K562 (cell line): Measurements from ENCODE around the gene RNF40. TPM values are rescaled to one million over a fixed set of nuclear protein-coding genes. Genes with fewer than 3 reads are reported as not detected.

Experiments
- CREM ChIP-seq: IDR thresholded peaks from 2 replicates; pipeline ENCODE4 v1.6.1; 2014; ENCODE audit warnings: antibody characterized with exemption, low read depth
- FOXA3 ChIP-seq, 2 experiments: fragments of 450-650 bp in 1 of 2; sonication (generic) in 1 of 2; formaldehyde crosslinking; IDR thresholded peaks in 1 of 2; conservative IDR thresholded peaks in 1 of 2; 2 replicates each; pipeline versions ENCODE4 v1.4.0 to v1.8.0; 2020 to 2022; ENCODE audit warnings: mild to moderate bottlenecking in 2 of 2, missing genetic modification reagents in 1 of 2
- MIER1 ChIP-seq: fragments of 450-650 bp; IDR thresholded peaks from 2 replicates; pipeline ENCODE4 v1.6.1; 2016; ENCODE audit warnings: antibody characterized with exemption, mild to moderate bottlenecking, low read depth
- NR2C1 ChIP-seq, 2 experiments: fragments of 450-650 bp; IDR thresholded peaks; 2 replicates each; pipeline ENCODE4 v1.6.1; 2017; ENCODE audit warnings: mild to moderate bottlenecking in 2 of 2, antibody characterized with exemption in 1 of 2, inconsistent platforms in 1 of 2, missing compliant biosample characterization in 1 of 2, missing genetic modification characterization in 1 of 2
- PHTF2 ChIP-seq: fragments of 250-450 bp; sonication (Bioruptor Pico); IDR thresholded peaks from 2 replicates; pipeline ENCODE4 v1.5.0; 2021; ENCODE audit warnings: mild to moderate bottlenecking
- SMC3 ChIP-seq: conservative IDR thresholded peaks from 2 replicates; pipeline ENCODE4 v1.6.1; 2011; ENCODE audit warnings: low read depth, low read length, improper control_type of control experiment; ENCODE audit not compliant: insufficient read depth
- polyA plus RNA-seq, 8 experiments: library from polyadenylated mRNA; depleted of rRNA in 4 of 8; stranded (reverse) in 5 of 8; unstranded in 3 of 8; fragments of >200 nt; fragmentation: Nextera tagmentation in 2 of 8; fragmentation: Illumina TruSeq in 1 of 8; extraction: Ambion mirVana in 2 of 8; extraction: Trizol in 1 of 8; gene quantifications; 2 replicates each; pipeline versions ENCODE4 v1.2.1 to v1.2.3, GENCODE V29; 2011 to 2014; ENCODE audit warnings: inconsistent platforms in 1 of 8, missing spikeins in 1 of 8
- total RNA-seq, 7 experiments: library from RNA; depleted of rRNA in 6 of 7; stranded (reverse); fragments of >200 nt in 6 of 7; fragmentation: Illumina TruSeq in 2 of 7; extraction: Trizol in 2 of 7; gene quantifications; 2 replicates each; pipeline versions ENCODE4 v1.2.1 to v1.2.3, GENCODE V29; 2011 to 2021; ENCODE audit warnings: low replicate concordance in 1 of 7
- TF ChIP-seq, protein P1 (sequence below): IDR thresholded peaks from 3 replicates; pipeline ENCODE4 v1.6.1; 2011; ENCODE audit warnings: borderline replicate concordance, mild to moderate bottlenecking, moderate library complexity; ENCODE audit not compliant: insufficient read length; ENCODE audit errors: extremely low read depth
- TF ChIP-seq, protein P2 (sequence below): fragments of 450-650 bp; IDR thresholded peaks from 2 replicates; pipeline ENCODE4 v1.6.1; 2016; ENCODE audit warnings: borderline replicate concordance
- TF ChIP-seq, protein P3 (sequence below): fragments of 250-450 bp; sonication (Bioruptor Pico); IDR thresholded peaks from 2 replicates; pipeline ENCODE4 v1.4.0; 2020; ENCODE audit warnings: mild to moderate bottlenecking, moderate library complexity
- TF ChIP-seq, protein P4 (sequence below), 3 experiments: fragments of 200-800 bp in 1 of 3; fragments of 250-450 bp in 1 of 3; fragments of 450-650 bp in 1 of 3; sonication (Bioruptor Pico) in 1 of 3; sonication (Bioruptor generic) in 1 of 3; formaldehyde crosslinking in 1 of 3; IDR thresholded peaks; 2 replicates each; pipeline versions ENCODE4 v1.6.1 to v1.8.0; 2016 to 2022; ENCODE audit warnings: mild to moderate bottlenecking in 2 of 3, missing genetic modification characterization in 2 of 3, missing compliant biosample characterization in 1 of 3, moderate library complexity in 1 of 3

RNF40 gene
- total and polyA plus RNA-seq, 9 of the 15 experiments (the other 6 are each of a cell fraction or from before 2014, with no cell fraction given), result 6.2 to 129 (median 81.5) TPM

DNA sequence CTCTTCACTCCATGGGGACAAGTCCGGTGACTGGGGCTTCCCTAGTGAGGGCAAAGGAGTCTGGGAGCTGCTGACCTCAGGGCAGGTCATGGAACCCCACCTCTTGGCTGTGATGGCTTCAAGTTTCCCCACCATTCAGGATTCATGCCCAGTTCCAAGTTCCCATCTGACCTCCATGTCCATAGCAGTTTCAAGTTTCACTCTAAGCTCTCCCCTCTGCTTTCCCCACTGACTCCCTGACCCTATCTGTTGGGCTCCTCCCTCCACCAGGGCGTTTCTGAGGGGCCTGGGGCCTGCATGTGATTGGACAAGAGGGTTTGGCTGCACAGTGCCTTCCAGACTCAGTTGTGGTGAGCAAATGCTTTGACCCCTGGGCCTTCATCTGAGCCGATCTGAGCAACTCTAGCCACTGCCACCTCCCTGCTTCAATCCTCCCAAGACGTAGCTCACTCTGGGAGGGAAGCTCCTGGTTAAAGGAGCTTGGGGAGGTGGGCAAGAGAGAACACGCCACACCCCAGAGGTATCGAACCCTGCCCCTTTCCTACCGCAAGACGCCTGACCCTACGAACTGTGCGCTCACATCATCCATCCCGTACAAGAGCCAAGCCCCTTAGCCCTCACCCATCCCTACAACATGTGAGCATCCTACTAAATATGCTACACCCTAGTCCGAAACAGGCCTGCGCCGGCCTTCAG is 16.6 kb downstream of the RNF40 start (continued):
- TF ChIP-seq, protein P1, sequence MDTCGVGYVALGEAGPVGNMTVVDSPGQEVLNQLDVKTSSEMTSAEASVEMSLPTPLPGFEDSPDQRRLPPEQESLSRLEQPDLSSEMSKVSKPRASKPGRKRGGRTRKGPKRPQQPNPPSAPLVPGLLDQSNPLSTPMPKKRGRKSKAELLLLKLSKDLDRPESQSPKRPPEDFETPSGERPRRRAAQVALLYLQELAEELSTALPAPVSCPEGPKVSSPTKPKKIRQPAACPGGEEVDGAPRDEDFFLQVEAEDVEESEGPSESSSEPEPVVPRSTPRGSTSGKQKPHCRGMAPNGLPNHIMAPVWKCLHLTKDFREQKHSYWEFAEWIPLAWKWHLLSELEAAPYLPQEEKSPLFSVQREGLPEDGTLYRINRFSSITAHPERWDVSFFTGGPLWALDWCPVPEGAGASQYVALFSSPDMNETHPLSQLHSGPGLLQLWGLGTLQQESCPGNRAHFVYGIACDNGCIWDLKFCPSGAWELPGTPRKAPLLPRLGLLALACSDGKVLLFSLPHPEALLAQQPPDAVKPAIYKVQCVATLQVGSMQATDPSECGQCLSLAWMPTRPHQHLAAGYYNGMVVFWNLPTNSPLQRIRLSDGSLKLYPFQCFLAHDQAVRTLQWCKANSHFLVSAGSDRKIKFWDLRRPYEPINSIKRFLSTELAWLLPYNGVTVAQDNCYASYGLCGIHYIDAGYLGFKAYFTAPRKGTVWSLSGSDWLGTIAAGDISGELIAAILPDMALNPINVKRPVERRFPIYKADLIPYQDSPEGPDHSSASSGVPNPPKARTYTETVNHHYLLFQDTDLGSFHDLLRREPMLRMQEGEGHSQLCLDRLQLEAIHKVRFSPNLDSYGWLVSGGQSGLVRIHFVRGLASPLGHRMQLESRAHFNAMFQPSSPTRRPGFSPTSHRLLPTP, result no peak
- TF ChIP-seq, protein P2, sequence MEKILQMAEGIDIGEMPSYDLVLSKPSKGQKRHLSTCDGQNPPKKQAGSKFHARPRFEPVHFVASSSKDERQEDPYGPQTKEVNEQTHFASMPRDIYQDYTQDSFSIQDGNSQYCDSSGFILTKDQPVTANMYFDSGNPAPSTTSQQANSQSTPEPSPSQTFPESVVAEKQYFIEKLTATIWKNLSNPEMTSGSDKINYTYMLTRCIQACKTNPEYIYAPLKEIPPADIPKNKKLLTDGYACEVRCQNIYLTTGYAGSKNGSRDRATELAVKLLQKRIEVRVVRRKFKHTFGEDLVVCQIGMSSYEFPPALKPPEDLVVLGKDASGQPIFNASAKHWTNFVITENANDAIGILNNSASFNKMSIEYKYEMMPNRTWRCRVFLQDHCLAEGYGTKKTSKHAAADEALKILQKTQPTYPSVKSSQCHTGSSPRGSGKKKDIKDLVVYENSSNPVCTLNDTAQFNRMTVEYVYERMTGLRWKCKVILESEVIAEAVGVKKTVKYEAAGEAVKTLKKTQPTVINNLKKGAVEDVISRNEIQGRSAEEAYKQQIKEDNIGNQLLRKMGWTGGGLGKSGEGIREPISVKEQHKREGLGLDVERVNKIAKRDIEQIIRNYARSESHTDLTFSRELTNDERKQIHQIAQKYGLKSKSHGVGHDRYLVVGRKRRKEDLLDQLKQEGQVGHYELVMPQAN, result no peak
- TF ChIP-seq SMC3 (0 out of 2 replicates have a peak, but pooled peaks have one; percentile 9), PHTF2 (CRISPR knock-in tag) (no peak), MIER1 (peak; percentile 99), NR2C1 (IDR thresholded peaks at IDR 0.05) (peak; percentile 74), NR2C1 (tag; IDR thresholded peaks at IDR 0.05) (peak; percentile 78), FOXA3 (CRISPR knock-in tag; conservative IDR thresholded peaks at IDR 0.05 in 1 of 2, IDR thresholded peaks at IDR 0.05 in 1 of 2) (peak in 1 of 2 experiments; percentile 25; a peak in 1 of 4 replicates), CREM (no peak)
- TF ChIP-seq, protein P3, sequence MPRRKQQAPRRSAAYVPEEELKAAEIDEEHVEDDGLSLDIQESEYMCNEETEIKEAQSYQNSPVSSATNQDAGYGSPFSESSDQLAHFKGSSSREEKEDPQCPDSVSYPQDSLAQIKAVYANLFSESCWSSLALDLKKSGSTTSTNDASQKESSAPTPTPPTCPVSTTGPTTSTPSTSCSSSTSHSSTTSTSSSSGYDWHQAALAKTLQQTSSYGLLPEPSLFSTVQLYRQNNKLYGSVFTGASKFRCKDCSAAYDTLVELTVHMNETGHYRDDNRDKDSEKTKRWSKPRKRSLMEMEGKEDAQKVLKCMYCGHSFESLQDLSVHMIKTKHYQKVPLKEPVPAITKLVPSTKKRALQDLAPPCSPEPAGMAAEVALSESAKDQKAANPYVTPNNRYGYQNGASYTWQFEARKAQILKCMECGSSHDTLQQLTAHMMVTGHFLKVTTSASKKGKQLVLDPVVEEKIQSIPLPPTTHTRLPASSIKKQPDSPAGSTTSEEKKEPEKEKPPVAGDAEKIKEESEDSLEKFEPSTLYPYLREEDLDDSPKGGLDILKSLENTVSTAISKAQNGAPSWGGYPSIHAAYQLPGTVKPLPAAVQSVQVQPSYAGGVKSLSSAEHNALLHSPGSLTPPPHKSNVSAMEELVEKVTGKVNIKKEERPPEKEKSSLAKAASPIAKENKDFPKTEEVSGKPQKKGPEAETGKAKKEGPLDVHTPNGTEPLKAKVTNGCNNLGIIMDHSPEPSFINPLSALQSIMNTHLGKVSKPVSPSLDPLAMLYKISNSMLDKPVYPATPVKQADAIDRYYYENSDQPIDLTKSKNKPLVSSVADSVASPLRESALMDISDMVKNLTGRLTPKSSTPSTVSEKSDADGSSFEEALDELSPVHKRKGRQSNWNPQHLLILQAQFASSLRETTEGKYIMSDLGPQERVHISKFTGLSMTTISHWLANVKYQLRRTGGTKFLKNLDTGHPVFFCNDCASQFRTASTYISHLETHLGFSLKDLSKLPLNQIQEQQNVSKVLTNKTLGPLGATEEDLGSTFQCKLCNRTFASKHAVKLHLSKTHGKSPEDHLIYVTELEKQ (CRISPR knock-in tag), result no peak
- TF ChIP-seq, protein P4, sequence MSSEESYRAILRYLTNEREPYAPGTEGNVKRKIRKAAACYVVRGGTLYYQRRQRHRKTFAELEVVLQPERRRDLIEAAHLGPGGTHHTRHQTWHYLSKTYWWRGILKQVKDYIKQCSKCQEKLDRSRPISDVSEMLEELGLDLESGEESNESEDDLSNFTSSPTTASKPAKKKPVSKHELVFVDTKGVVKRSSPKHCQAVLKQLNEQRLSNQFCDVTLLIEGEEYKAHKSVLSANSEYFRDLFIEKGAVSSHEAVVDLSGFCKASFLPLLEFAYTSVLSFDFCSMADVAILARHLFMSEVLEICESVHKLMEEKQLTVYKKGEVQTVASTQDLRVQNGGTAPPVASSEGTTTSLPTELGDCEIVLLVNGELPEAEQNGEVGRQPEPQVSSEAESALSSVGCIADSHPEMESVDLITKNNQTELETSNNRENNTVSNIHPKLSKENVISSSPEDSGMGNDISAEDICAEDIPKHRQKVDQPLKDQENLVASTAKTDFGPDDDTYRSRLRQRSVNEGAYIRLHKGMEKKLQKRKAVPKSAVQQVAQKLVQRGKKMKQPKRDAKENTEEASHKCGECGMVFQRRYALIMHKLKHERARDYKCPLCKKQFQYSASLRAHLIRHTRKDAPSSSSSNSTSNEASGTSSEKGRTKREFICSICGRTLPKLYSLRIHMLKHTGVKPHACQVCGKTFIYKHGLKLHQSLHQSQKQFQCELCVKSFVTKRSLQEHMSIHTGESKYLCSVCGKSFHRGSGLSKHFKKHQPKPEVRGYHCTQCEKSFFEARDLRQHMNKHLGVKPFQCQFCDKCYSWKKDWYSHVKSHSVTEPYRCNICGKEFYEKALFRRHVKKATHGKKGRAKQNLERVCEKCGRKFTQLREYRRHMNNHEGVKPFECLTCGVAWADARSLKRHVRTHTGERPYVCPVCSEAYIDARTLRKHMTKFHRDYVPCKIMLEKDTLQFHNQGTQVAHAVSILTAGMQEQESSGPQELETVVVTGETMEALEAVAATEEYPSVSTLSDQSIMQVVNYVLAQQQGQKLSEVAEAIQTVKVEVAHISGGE (CRISPR knock-in tag; IDR thresholded peaks at IDR 0.05), result no peak
